ENCODE data around the gene CLEC1A. TPM values are rescaled to one million over a fixed set of nuclear protein-coding genes. Genes with fewer than 3 reads are reported as not detected.

CLEC1A gene
- total RNA-seq, 1 experiment from 2014 or later: 0.41 TPM

DNA sequence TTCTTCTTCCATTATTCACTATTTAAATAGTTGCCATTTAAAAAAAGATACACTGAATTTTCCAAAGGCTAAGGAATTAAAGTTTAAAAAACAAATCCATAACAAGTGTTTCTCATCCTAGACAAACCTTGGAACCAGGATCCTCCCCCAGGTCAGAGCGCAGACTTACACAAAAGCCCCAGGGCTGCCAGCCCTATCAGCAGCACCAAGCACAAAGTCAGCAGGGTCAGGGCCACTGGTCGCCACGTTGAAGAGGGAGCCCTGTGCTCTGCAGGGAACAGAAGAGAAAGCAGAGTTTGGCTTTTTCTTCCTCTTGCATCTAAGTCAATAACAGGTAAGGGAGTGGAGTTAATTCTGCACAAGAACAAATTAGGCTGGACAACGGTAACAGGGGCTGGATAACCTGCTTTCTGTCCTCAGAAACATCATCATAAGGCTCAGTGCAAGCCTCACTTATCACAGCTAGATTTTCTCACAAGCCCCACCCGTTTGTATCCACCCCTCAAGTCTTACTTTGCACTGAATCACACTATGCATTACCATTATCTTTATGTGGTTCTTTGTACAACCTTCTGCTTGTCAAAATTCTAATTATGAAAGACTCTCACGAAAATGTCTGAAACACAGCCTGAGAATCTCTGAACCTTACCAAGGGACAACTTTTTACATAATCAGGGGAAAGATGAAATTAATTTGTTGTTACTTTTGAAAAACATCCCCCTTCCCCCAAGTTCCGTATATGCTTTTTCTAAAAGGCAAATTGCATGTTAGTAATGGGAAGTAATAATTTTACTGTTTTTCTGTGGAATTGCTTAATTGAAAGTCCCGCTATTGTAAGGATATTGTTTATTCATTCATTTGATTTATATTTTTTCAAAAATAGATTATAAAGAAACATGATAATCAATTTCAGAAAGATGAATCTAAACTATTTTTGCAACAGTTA, 9.6 kb downstream of the CLEC1A start:
- BruUV-seq (replicated peaks): no TSS peak
- ChIA-PET POLR2A (no interaction called here), CTCF (no interaction called here)
- H3K36me3 ChIP-seq (ENCODE audit: control insufficient read depth, insufficient read depth, low read length): no peaks in the 10 kb centered on the region
- no peak for ATAC-seq
- no peaks in the 10 kb centered on the region for H3K4me1 ChIP-seq (ENCODE audit: control insufficient read depth, insufficient read depth, low read length)
- intact Hi-C loops (cut with micrococcal nuclease; ENCODE audit: unreplicated experiment) (no loop called here), in situ Hi-C loops (cut with HindIII; ENCODE audit: low pct_unique_long_range_greater_than_20kb, low sequenced_read_pairs) (no loop called here)
- no peak overlapping the region for H3K27ac ChIP-seq (ENCODE audit: low read length)
- no peaks in the 10 kb centered on the region for H3K9me3 ChIP-seq (ENCODE audit: control insufficient read depth, insufficient read depth, low read depth, low read length)
- no peaks in the 10 kb centered on the region for H3K27me3 ChIP-seq (ENCODE audit: control insufficient read depth, insufficient read depth, low read length)
- no peak overlapping the region for H3K4me3 ChIP-seq (ENCODE audit: low read depth in 2 of 2, low read length in 2 of 2)
- no peak for TF ChIP-seq POLR2AphosphoS5 (IDR thresholded peaks at IDR 0.05; ENCODE audit: low read depth, low read length)
- no peak for TF ChIP-seq REST (IDR thresholded peaks at IDR 0.05; ENCODE audit: insufficient read depth in 1 of 2, low read depth in 2 of 2, low read length in 1 of 2)
- no peak for TF ChIP-seq TCF7L2 (IDR thresholded peaks at IDR 0.05; ENCODE audit: low read depth, low read length)
- TF ChIP-seq, protein P1, sequence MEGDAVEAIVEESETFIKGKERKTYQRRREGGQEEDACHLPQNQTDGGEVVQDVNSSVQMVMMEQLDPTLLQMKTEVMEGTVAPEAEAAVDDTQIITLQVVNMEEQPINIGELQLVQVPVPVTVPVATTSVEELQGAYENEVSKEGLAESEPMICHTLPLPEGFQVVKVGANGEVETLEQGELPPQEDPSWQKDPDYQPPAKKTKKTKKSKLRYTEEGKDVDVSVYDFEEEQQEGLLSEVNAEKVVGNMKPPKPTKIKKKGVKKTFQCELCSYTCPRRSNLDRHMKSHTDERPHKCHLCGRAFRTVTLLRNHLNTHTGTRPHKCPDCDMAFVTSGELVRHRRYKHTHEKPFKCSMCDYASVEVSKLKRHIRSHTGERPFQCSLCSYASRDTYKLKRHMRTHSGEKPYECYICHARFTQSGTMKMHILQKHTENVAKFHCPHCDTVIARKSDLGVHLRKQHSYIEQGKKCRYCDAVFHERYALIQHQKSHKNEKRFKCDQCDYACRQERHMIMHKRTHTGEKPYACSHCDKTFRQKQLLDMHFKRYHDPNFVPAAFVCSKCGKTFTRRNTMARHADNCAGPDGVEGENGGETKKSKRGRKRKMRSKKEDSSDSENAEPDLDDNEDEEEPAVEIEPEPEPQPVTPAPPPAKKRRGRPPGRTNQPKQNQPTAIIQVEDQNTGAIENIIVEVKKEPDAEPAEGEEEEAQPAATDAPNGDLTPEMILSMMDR (IDR thresholded peaks at IDR 0.05): no peak
- TF ChIP-seq SIN3A (IDR thresholded peaks at IDR 0.05; ENCODE audit: borderline replicate concordance, insufficient read depth, low read depth, low read length): no peak
- no peak for DNase-seq (ENCODE audit: low read depth, low spot score)

DNA sequence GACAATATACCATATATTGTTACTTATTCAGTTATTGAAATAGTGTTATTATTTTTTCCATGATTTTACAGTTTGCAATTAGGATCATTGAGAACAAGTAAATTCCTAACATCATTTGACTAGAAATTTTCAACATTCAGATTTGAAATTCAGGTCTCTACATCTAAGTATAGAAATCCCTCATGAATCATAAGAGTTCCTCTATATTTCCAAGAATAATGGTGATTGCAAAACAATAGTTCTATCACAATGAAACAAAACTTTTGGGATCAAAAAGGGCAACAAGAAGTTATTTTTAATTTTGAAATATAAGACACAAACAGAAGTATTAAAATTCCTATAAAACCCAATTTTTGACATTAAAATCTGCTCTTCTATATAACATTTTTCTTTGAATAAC, 10.8 kb downstream of the CLEC1A start:
- ChIA-PET POLR2A (no interaction called here), CTCF (no interaction called here)
- intact Hi-C loops (cut with micrococcal nuclease; ENCODE audit: unreplicated experiment): no loop called here
- no peak for ATAC-seq
- no TSS peak for BruUV-seq (replicated peaks)
- in situ Hi-C loops (cut with HindIII; ENCODE audit: low pct_unique_long_range_greater_than_20kb, low sequenced_read_pairs): no loop called here
- Histone ChIP-seq H3K27ac (ENCODE audit: low read length) (no peak overlapping the region), H3K27me3 (ENCODE audit: control insufficient read depth, insufficient read depth, low read length) (no peaks in the 10 kb centered on the region), H3K4me3 (ENCODE audit: low read depth in 2 of 2, low read length in 2 of 2) (no peak overlapping the region), H3K4me1 (ENCODE audit: control insufficient read depth, insufficient read depth, low read length) (no peaks in the 10 kb centered on the region), H3K9me3 (ENCODE audit: control insufficient read depth, insufficient read depth, low read depth, low read length) (no peaks in the 10 kb centered on the region), H3K36me3 (ENCODE audit: control insufficient read depth, insufficient read depth, low read length) (no peaks in the 10 kb centered on the region)
- DNase-seq (ENCODE audit: low read depth, low spot score): no peak
- TF ChIP-seq, protein P1 (IDR thresholded peaks at IDR 0.05): no peak
- no peak for TF ChIP-seq POLR2AphosphoS5 (IDR thresholded peaks at IDR 0.05; ENCODE audit: low read depth, low read length)
- TF ChIP-seq TCF7L2 (IDR thresholded peaks at IDR 0.05; ENCODE audit: low read depth, low read length): no peak
- TF ChIP-seq REST (IDR thresholded peaks at IDR 0.05; ENCODE audit: insufficient read depth in 1 of 2, low read depth in 2 of 2, low read length in 1 of 2): no peak
- TF ChIP-seq SIN3A (IDR thresholded peaks at IDR 0.05; ENCODE audit: borderline replicate concordance, insufficient read depth, low read depth, low read length): no peak
